Measurements from ENCODE around the gene FADS6. TPM values are rescaled to one million over a fixed set of nuclear protein-coding genes. Genes with fewer than 3 reads are reported as not detected.

FADS6 gene
- total and polyA plus RNA-seq, 2 of the 13 experiments (the other 11 are each of a cell fraction or from before 2014, with no cell fraction given), result 0.11 TPM

- TF ChIP-seq, protein P1, sequence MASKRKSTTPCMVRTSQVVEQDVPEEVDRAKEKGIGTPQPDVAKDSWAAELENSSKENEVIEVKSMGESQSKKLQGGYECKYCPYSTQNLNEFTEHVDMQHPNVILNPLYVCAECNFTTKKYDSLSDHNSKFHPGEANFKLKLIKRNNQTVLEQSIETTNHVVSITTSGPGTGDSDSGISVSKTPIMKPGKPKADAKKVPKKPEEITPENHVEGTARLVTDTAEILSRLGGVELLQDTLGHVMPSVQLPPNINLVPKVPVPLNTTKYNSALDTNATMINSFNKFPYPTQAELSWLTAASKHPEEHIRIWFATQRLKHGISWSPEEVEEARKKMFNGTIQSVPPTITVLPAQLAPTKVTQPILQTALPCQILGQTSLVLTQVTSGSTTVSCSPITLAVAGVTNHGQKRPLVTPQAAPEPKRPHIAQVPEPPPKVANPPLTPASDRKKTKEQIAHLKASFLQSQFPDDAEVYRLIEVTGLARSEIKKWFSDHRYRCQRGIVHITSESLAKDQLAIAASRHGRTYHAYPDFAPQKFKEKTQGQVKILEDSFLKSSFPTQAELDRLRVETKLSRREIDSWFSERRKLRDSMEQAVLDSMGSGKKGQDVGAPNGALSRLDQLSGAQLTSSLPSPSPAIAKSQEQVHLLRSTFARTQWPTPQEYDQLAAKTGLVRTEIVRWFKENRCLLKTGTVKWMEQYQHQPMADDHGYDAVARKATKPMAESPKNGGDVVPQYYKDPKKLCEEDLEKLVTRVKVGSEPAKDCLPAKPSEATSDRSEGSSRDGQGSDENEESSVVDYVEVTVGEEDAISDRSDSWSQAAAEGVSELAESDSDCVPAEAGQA (IDR thresholded peaks at IDR 0.05; ENCODE audit: low read depth), result peak; percentile 86
- TF ChIP-seq, protein P1 (CRISPR knock-in tag; IDR thresholded peaks at IDR 0.05; ENCODE audit: borderline replicate concordance), result no peak
- TF ChIP-seq ZNF350 (CRISPR knock-in tag; IDR thresholded peaks at IDR 0.05; ENCODE audit: borderline replicate concordance, low read depth), result peak; percentile 58; the same call in 1 of the 2 replicates
- peak; percentile 72 for TF ChIP-seq HNF1B (CRISPR knock-in tag; IDR thresholded peaks at IDR 0.05)
- TF ChIP-seq, protein P2, sequence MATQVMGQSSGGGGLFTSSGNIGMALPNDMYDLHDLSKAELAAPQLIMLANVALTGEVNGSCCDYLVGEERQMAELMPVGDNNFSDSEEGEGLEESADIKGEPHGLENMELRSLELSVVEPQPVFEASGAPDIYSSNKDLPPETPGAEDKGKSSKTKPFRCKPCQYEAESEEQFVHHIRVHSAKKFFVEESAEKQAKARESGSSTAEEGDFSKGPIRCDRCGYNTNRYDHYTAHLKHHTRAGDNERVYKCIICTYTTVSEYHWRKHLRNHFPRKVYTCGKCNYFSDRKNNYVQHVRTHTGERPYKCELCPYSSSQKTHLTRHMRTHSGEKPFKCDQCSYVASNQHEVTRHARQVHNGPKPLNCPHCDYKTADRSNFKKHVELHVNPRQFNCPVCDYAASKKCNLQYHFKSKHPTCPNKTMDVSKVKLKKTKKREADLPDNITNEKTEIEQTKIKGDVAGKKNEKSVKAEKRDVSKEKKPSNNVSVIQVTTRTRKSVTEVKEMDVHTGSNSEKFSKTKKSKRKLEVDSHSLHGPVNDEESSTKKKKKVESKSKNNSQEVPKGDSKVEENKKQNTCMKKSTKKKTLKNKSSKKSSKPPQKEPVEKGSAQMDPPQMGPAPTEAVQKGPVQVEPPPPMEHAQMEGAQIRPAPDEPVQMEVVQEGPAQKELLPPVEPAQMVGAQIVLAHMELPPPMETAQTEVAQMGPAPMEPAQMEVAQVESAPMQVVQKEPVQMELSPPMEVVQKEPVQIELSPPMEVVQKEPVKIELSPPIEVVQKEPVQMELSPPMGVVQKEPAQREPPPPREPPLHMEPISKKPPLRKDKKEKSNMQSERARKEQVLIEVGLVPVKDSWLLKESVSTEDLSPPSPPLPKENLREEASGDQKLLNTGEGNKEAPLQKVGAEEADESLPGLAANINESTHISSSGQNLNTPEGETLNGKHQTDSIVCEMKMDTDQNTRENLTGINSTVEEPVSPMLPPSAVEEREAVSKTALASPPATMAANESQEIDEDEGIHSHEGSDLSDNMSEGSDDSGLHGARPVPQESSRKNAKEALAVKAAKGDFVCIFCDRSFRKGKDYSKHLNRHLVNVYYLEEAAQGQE (IDR thresholded peaks at IDR 0.05; ENCODE audit: borderline replicate concordance in 1 of 2, low read depth in 1 of 2, low read length in 2 of 2), result no peak; a peak in 1 of 4 replicates
- peak; percentile 78; the same call in 1 of the 2 replicates for TF ChIP-seq GMEB1 (CRISPR knock-in tag; IDR thresholded peaks at IDR 0.05; ENCODE audit: borderline replicate concordance)
- peak; percentile 98 for TF ChIP-seq SP4 (CRISPR knock-in tag; IDR thresholded peaks at IDR 0.05)
- peak; percentile 95 for TF ChIP-seq PHF21A (CRISPR knock-in tag; IDR thresholded peaks at IDR 0.05)
- peak; percentile 97 for TF ChIP-seq NFYB (CRISPR knock-in tag; IDR thresholded peaks at IDR 0.05)
- no peak for TF ChIP-seq ZNF251 (CRISPR knock-in tag; IDR thresholded peaks at IDR 0.05)
- 0 out of 2 replicates have a peak, but pooled peaks have one; percentile 15 for TF ChIP-seq ZNF724P (CRISPR knock-in tag; IDR thresholded peaks at IDR 0.05; ENCODE audit: borderline replicate concordance)
- TF ChIP-seq ERF (CRISPR knock-in tag; IDR thresholded peaks at IDR 0.05), result peak; percentile 72; the same call in 1 of the 2 replicates
- peak; percentile 15 for TF ChIP-seq AGO1 (IDR thresholded peaks at IDR 0.05; ENCODE audit: low read depth, low read length, poor library complexity, severe bottlenecking)
These were observed 20.2 kb downstream of the FADS6 start (continued) for GRCh38 chr17:74873037-74873873.
